GM12878 (cell line): ENCODE measurements around the gene LPIN3.

Experiments
- DPF2 ChIP-seq: fragments of 450-650 bp; IDR thresholded peaks from 2 replicates; pipeline ENCODE4 v1.6.1; 2017; ENCODE audit warnings: mild to moderate bottlenecking
- FOS ChIP-seq: IDR thresholded peaks from 3 replicates; pipeline ENCODE4 v1.6.1; 2011; ENCODE audit warnings: borderline replicate concordance; ENCODE audit not compliant: insufficient read length; ENCODE audit errors: extremely low read depth
- JUND ChIP-seq: IDR thresholded peaks from 2 replicates; pipeline ENCODE4 v1.6.1; 2012; ENCODE audit warnings: low read depth, mild to moderate bottlenecking, low read length, improper control_type of control experiment, moderate library complexity
- NR2F1 ChIP-seq: fragments of 450-650 bp; conservative IDR thresholded peaks from 2 replicates; pipeline ENCODE4 v1.6.1; 2017; ENCODE audit warnings: mild to moderate bottlenecking
- POLR2A ChIP-seq: IDR thresholded peaks from 2 replicates; pipeline ENCODE4 v1.6.1; 2011; ENCODE audit warnings: low read depth, mild to moderate bottlenecking, low read length
- TAF1 ChIP-seq: IDR thresholded peaks from 2 replicates; pipeline ENCODE4 v1.6.1; 2011; ENCODE audit warnings: mild to moderate bottlenecking, low read depth, low read length, borderline replicate concordance
- TF ChIP-seq, protein P1 (sequence below), 3 experiments: IDR thresholded peaks in 2 of 3; conservative IDR thresholded peaks in 1 of 3; 2 replicates each; pipeline ENCODE4 v1.5.1; 2011; ENCODE audit warnings: low read depth in 3 of 3, low read length in 3 of 3, mild to moderate bottlenecking in 3 of 3, control low read depth in 2 of 3, moderate library complexity in 2 of 3, inconsistent platforms in 1 of 3, mixed read lengths in 1 of 3; ENCODE audit not compliant: control insufficient read depth in 2 of 3, insufficient read depth in 1 of 3; ENCODE audit errors: extremely low read depth in 1 of 3

DNA sequence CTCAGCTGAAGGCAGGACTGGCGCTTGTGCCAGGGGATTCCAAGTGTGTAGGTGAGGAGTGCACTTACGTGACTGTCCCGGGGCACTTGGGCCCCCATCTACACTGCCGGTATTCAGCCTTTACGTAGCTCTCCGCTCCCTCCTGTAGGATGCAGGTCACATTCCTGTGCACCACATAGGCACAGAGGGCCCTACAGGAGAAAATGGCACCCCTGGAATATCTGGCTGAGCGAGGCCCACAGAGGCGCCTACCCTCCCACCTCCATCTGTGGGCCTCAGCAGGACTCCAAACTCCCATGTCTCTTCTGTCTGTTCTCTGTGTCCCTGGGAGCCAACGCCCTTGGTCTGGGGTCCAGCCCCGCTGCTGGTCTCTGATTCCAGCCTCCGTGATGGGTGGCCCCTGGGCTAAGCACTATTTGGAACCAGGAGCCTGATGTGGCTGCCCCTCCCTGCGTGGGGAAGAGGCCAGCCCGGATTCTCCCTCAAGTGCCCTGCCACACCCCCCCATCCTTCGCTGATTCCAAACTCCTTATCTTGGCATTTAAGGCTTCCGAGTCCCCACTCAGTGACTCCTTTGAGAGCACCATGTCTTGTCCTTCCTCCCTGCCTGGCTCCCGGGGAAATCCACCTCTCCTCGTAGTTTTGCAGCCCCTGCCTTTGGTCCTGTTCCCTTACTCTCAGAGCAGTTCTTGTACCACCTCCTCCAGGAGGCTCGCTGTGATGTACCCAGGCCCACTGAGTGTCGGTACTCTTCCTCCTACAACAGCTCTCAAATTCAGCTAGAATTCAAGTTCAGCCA lies 24.5 kb downstream of the LPIN3 start:
- TF ChIP-seq, protein P1, sequence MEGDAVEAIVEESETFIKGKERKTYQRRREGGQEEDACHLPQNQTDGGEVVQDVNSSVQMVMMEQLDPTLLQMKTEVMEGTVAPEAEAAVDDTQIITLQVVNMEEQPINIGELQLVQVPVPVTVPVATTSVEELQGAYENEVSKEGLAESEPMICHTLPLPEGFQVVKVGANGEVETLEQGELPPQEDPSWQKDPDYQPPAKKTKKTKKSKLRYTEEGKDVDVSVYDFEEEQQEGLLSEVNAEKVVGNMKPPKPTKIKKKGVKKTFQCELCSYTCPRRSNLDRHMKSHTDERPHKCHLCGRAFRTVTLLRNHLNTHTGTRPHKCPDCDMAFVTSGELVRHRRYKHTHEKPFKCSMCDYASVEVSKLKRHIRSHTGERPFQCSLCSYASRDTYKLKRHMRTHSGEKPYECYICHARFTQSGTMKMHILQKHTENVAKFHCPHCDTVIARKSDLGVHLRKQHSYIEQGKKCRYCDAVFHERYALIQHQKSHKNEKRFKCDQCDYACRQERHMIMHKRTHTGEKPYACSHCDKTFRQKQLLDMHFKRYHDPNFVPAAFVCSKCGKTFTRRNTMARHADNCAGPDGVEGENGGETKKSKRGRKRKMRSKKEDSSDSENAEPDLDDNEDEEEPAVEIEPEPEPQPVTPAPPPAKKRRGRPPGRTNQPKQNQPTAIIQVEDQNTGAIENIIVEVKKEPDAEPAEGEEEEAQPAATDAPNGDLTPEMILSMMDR (IDR thresholded peaks at IDR 0.05 in 2 of 3, conservative IDR thresholded peaks at IDR 0.05 in 1 of 3; ENCODE audit: control insufficient read depth in 2 of 3, extremely low read depth in 1 of 3, insufficient read depth in 1 of 3, low read depth in 3 of 3, low read length in 3 of 3), result no peak
- no peak for TF ChIP-seq POLR2A
- TF ChIP-seq FOS, result no peak
- no peak for TF ChIP-seq NR2F1
- no peak for TF ChIP-seq TAF1
- TF ChIP-seq DPF2, result no peak
- no peak for TF ChIP-seq JUND
